HG02623 (cell line): Measurements from ENCODE around the gene TRIM33.
"Not testable (repeated sequence)": the region's sequence is repeated elsewhere in the genome, so short reads cannot be mapped to it uniquely, and the experiment has no call there.

Experiments used
- ATAC-seq: cut with Tn5 transposase; IDR thresholded peaks from one replicate; pipeline ENCODE4 v1.9.1; 2021; ENCODE audit warnings: moderate library complexity; ENCODE audit not compliant: unreplicated experiment

TRIM33 gene

GRCh38 chr1:114468710-114469468, 42.1 kb downstream of the TRIM33 start:
- no peak for ATAC-seq

GRCh38 chr1:114468047-114468446, 43.0 kb downstream of the TRIM33 start:
- ATAC-seq: no peak

- ATAC-seq: no peak
Measured at GRCh38 chr1:114467491-114467890, 43.5 kb downstream of the TRIM33 start.

- ATAC-seq: no peak
Measured at GRCh38 chr1:114466334-114467014, 44.5 kb downstream of the TRIM33 start.

GRCh38 chr1:114462963-114463362, 48.0 kb downstream of the TRIM33 start:
- ATAC-seq: no peak

- no peak for ATAC-seq
Measured at GRCh38 chr1:114462341-114462740, 48.7 kb downstream of the TRIM33 start.

- no peak for ATAC-seq
Measured at GRCh38 chr1:114458237-114458777, 52.7 kb downstream of the TRIM33 start.

GRCh38 chr1:114457675-114458236, 53.2 kb downstream of the TRIM33 start:
- ATAC-seq: no peak

GRCh38 chr1:114456586-114456985, 54.4 kb downstream of the TRIM33 start:
- no peak for ATAC-seq

- ATAC-seq: no peak
Measured at GRCh38 chr1:114455102-114455785, 55.8 kb downstream of the TRIM33 start.

GRCh38 chr1:114454539-114454938, 56.5 kb downstream of the TRIM33 start:
- ATAC-seq: no peak

- no peak for ATAC-seq
Measured at GRCh38 chr1:114453361-114453784, 57.6 kb downstream of the TRIM33 start.

- no peak for ATAC-seq
Measured at GRCh38 chr1:114448370-114449036, 62.5 kb downstream of the TRIM33 start.

- ATAC-seq: no peak
Measured at GRCh38 chr1:114446198-114446597, 64.8 kb downstream of the TRIM33 start.

GRCh38 chr1:114443226-114443625, 67.8 kb downstream of the TRIM33 start:
- not testable (repeated sequence) for ATAC-seq

- no peak for ATAC-seq
Measured at GRCh38 chr1:114441332-114441731, 69.7 kb downstream of the TRIM33 start.

GRCh38 chr1:114439369-114439768, 71.6 kb downstream of the TRIM33 start:
- ATAC-seq: no peak

GRCh38 chr1:114437812-114438211, 73.2 kb downstream of the TRIM33 start:
- ATAC-seq: no peak

- no peak for ATAC-seq
Measured at GRCh38 chr1:114436799-114437198, 74.2 kb downstream of the TRIM33 start.

GRCh38 chr1:114435088-114435715, 75.8 kb downstream of the TRIM33 start:
- ATAC-seq: no peak
